GM21619 (cell line): ENCODE results near the gene SYNGR4.
A peak's percentile ranks its signal among the peaks of the same experiment; 100 is the strongest.
"Not testable (repeated sequence)": the region's sequence is repeated elsewhere in the genome, so short reads cannot be mapped to it uniquely, and the experiment has no call there.

Experiments
- ATAC-seq: cut with Tn5 transposase; IDR thresholded peaks from one replicate; pipeline ENCODE4 v1.9.1; 2021; ENCODE audit not compliant: unreplicated experiment

The SYNGR4 gene, protein sequence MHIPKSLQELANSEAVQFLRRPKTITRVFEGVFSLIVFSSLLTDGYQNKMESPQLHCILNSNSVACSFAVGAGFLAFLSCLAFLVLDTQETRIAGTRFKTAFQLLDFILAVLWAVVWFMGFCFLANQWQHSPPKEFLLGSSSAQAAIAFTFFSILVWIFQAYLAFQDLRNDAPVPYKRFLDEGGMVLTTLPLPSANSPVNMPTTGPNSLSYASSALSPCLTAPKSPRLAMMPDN

DNA sequence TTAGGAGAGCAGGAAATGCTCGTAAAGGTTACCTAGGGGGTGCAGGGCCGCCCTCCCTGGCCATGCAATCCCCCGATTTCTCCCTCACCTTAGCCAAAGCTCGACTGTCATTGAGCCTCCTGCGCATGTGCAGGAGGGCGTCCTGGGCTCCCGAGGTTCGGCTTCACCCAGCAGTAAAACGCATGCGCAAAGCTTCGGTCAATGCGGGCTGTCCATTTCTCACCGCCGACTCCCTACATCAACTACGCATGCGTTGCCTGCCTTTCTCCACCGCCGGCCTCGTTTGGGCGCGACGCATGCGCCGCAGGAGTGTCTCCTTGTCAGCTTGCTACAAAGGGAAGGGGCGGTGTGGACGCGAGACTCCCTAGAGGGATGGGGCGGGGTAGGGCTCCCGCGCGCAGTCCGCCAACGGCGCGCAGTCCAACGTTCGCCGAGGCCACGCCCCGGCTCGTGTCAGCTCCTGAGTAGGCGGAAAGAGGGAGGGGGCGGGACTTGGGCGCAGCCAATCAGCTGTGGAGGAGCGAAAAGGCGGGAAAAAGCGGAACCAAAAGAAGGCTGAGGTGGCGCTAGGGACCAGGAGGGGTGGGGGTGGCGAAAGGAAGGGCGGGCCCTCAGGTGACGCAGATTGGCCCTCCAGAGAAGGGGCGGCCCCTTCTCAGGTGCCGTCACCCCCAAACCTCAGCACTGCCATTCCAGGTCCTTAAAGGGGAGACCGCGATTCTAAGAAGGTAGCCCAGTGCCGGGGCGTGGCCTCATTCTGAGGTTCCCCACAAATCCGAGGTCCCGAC, at the start of gene SYNGR4, which contains the start of gene TMEM143:
Gene SYNGR4, plus strand, starts transcription at position 558 of the 788 bp plus-strand sequence. CDS start 1,476 bp downstream, outside the sequence.
Gene TMEM143, minus strand, starts transcription at position 131 of the 788 bp plus-strand sequence. Its CDS starts 20 bp downstream, at position 111.
- ATAC-seq, result peak; percentile 80

DNA sequence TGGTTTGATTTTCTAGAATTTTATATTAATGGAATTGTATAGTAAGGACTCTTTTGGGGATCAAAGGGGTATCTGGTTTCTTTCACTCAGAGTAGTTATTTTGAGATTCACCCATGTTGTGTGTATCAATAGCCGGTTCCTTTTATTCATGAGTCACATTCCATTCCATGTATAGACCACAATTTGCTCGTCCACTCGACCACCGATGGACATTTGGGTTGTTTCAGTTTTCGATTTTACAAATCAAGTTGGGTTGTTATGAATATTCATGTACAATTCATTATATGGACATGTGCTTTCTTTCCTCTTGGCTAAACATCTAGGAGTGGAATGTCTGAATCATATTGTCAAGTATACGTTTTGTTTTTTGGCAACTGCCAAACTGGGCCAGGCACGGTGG, 48.5 kb upstream of the SYNGR4 start:
- no peak for ATAC-seq

DNA sequence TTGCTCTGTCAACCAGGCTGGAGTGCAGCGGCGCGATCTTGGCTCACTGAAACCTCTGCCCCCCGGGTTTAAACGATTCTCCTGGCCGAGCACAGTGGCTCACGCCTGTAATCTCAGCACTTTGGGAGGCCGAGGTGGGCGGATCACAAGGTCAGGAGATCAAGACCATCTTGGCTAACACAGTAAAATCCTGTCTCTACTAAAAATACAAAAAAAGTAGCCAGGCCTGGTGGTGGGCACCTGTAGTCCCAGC, 46.5 kb upstream of the SYNGR4 start:
- not testable (repeated sequence) for ATAC-seq

DNA sequence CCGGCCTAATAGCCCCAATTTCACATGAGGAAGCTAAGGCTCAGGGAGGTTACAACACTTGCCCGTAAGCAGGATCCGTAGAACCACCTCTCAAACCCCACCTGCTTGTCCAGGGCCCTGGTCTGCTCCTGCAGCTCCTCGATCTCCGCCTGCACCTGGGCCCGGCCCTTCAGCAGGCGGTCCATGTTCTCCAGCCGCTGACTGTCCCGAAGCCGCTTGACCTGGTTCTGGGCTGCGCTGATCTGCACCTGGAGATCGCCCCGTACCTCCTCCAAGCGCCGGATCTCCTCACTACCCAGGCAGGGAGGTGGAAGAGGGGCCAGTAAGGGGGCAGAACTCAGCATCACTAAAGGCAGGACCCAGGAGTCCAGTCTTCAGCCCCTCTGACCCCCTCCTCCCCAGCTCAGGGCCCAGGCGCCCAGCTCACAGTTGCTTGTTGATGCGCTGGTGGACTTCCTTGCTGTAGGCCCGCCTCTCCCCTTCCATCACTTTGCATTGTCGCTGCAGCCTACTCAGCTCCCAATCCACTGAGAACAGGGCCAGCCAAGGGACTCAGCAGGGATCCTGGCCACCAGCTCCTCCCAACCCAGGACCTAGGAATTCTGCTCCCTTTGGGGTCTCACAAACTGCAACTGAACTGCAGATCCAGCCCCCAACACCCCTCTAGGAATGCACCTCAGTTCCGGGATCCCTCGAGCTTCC, 45.7 kb upstream of the SYNGR4 start:
- ATAC-seq, result no peak

DNA sequence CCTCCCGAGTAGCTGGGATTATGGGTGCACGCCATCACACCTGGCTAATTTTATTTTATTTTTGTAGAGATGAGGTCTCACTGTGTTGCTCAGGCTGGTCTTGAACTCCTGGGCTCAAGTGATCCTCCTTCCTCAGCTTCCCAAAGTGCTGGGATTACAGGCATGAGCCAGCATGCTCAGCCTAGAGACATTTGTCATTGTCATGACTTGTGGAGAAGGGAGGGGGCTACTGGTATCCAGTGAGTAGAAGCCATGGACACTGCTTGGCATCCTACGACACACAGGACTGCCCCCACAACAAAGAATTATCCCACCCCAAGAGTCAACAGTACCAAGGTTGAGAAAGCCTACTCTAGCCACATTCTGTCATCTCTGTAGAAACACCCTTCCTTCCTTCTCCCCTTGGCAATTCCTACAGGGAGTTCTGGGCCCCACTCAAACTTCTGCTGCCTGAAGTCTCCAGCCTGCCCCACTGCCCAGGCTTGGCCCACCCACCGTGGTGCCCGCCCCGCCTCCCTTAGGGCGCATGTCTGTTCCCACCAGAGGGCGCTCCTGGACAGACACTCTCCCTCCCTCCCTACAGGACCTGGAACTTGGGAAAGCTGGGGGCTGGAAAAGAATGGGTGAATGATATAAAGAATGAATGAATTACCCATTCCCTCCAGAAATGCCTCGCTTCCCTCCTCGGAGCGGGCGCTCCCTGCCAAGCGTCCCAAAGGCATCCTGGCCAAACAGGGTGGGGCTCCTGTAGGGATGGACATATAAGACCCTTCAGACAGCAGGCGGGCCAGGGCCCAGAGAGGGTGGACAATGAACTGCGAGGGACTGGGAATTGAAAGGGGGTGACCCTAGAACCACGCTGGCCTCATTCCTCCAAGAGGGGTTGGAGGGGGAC, 44.3 kb upstream of the SYNGR4 start:
- ATAC-seq, result no peak

DNA sequence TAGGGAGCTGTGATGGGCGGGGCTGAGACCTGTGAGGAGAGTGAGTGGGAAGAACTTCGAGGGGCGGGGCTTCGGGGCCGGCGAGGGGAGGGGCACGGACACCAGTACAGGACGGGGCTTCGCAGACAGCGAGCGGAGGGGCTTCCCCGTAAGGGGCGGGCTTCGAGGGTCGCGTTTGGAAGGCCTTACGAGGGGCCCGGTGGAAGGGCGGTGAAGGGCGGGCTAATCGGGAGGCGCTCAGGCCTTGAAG, 42.9 kb upstream of the SYNGR4 start:
- ATAC-seq, result peak; percentile 39

DNA sequence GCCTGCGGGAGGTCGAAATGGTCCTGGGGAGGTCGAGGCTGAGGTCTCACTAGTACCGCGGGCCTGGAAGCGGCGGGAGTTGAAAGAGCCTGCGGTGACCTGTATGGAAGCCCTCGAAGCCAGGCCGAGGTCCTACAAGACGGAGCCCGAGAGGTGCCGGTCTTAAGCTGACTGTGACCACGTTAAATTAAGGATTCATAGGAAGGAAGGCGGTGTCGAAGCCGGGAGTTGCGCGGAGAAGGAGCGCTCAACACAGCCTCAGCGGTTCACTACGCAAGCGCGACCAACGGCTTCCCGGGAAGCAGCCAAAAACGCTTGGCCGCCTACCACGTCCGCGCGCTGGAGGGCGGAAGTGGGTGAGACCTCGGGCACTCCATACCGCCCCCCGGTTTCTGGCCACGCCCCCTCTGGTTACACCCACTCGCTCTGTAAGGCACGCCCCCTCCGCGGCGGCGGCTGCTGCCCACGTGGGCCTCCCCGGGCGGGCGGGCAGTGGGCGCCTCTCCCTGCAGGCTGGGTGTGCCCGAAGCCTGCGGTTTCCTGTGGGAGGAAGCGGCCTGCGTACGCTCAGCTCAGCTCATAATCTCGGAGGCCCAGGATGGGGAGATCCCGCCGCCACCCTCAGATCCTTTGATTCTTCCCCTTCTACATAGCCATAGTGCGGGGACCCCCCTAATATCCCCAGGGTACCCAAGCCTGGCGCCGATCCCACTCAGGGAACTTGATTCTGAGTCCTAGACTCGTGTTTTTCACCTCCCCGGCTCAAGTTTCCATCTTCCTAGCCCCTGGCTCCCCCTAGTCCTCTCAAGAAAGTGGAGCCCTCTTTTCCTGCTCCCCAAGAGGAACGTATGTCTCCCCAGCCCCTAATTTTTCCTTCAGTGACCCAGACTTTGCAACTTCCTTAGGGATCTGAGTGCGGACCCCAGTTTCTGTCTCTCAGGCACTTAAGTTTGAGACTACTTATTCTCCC, 42.3 kb upstream of the SYNGR4 start:
- peak; percentile 57 for ATAC-seq

DNA sequence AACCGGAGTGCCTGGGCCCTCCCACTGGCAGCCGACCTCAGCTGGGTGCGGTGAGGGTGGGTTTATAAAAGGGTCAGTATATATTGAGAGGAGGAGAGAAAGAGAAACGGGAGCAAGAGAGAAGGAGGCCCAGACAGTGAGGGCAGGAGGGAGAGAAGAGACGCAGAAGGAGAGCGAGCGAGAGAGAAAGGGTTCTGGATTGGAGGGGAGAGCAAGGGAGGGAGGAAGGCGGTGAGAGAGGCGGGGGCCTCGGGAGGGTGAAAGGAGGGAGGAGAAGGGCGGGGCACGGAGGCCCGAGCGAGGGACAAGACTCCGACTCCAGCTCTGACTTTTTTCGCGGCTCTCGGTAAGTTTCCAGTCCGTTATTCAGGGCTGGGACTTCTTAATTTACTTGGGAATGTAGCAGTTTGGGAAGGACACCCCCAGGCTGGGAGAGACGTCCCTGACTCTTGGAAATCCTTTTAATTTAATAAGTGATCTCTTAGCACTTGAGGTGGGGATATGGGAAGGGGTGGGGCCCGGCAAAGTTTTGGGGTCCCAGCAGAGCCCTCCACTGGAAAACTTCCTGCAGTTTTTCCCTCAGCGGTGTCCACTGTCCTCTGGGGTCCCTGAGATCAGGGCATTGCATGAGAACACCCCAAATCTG, 38.8 kb upstream of the SYNGR4 start, which contains the start of gene EMP3:
Gene EMP3, plus strand, starts transcription at position 288 of the 646 bp plus-strand sequence. CDS start 1,293 bp downstream, outside the sequence.
- no peak for ATAC-seq

DNA sequence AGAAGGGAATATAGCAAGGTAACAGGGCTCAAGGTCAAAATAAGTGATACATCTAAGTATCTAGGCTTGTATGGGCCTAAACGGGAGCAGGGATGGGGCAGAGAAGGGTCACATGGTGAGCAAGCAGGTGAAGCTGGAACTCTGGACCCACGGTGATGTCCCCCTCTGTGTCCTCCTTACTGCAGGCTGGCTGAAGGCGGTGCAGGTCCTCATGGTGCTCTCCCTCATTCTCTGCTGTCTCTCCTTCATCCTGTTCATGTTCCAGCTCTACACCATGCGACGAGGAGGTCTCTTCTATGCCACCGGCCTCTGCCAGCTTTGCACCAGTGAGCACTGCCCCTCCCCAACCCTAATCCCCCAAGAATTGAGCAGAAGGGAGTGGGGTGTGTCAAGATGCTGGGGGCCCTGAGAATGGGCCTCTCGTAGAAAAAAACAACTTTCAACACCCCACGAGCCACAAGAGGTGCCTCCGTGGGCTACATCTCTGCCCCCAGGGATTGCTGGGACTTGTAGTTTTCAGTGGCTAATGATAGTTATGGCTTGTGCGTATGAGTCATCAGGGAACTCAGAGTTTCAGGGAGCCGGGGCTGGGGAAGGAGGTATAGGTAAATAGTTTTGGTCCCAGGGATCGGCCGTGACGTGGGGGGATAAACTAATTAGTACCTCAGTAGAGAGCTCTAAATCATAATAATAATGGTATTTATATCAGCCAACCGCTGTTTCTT, 34.8 kb upstream of the SYNGR4 start:
- ATAC-seq, result no peak

DNA sequence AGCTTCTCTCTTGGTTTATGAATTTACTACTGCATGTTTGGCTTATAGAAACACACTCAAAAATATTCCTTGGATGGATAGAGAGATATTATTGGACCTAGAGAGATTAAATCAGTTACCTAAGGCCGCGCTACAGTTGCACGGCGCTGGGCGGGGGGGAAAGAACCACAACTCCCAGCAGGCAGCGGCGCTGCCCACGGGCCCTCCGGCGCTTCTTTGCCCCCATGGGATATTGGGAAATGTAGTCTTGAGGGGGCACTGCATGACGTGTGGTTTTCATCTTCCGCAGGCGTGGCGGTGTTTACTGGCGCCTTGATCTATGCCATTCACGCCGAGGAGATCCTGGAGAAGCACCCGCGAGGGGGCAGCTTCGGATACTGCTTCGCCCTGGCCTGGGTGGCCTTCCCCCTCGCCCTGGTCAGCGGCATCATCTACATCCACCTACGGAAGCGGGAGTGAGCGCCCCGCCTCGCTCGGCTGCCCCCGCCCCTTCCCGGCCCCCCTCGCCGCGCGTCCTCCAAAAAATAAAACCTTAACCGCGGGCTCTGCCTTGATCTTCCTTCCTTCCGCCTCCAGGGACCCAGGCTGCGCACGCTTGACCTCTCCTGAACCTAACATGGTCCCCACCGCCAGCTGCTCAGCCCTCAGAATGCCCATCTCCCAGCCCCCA, 34.0 kb upstream of the SYNGR4 start:
- ATAC-seq, result peak; percentile 25

DNA sequence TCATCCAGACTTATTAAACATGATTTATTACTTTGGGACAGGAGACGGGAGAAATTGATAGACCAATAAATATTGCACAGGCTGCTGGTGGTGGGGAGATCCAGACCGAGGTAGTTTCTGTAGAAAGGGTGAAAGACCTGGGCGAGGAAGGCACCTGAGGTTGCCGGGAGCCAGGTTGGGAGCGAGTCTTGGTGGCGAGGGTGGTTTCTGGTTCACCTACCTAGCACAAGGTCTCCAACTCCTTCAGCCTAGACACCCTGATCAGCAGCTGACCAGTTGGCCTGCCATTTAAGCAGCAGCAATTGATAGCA, 31.9 kb upstream of the SYNGR4 start:
- ATAC-seq, result no peak

DNA sequence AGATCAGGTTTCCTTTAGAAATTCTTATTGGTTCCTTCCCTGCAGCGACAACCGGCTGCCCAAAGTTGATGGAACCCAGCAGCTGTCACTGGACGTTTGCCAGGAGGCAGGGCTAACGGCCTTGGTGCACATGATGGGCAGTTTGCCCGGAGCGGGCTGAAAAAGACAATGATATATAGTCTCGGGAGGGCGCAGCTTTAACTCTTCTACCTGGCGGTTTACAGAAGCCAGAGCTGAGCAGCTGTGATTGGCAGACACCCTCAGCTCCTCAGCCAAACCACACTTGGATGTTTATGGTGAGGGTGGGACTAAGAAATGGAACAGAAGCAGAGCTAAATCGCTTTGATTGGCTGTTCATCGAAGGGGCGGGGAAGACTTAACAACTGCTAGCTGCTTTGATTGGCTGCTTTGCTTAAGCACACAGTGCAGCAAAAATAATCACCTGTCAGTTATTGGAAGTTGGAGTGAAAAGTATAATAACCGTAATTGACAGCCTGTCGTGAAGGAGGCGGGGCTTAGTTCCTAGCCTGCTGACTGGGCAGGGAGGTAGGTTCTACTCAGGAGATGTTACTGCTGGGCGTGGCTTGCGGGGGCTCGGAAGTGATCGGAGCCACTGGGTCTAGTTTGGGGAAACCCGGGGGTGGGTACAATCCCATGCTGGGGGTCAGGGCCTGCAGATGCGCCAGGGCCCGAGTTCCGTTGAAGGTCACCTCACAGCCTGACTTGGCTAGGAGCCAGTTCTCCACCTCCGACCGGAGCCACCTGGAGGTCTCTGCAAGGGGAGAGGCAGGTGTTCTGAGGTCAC, 31.3 kb upstream of the SYNGR4 start:
- ATAC-seq, result peak; percentile 47

DNA sequence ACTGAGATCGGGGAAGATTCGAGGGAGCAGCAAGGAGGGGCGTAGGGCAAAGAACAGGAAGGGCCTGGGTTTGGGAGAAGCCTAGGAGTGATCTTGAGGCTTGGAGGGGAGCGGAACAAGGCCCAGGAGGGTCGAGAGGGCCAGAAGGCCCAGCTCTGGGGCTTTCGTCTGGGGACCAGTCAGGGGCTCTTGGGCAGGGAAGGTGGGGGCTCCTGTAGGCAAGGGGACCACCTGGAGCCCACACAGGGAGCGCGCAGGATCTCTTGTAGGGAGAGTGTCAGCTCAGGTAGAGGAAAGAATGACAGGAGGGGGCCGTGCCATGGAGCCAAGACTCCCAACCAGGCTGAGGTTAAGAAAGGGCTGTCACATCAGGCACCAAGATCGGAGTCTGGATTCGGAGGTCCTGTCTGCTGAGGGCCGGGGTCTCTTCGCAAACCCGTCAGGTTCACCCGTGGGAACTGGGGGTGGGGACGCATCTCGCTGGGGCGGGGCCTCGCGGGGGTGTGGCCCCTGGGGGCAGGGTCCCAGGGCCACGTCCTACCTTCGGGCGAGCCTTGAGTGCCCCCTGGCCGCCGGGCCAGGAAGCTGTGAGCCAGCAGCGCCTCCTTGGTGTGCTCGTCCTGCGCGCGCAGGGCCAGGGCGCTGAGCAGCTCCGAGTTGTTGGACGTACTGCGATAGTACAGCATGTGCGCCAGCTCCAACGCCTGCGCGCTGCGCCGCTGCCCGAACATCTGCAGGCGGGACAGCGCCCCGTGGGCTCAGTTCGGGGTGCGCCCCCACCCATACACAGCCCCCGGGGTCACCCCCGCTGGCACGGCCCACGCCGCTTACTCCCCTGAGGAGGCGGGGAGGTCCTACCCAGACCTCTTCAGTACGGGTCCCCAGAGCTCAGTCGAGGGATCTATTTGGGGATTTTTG, 30.4 kb upstream of the SYNGR4 start:
- peak; percentile 39 for ATAC-seq

DNA sequence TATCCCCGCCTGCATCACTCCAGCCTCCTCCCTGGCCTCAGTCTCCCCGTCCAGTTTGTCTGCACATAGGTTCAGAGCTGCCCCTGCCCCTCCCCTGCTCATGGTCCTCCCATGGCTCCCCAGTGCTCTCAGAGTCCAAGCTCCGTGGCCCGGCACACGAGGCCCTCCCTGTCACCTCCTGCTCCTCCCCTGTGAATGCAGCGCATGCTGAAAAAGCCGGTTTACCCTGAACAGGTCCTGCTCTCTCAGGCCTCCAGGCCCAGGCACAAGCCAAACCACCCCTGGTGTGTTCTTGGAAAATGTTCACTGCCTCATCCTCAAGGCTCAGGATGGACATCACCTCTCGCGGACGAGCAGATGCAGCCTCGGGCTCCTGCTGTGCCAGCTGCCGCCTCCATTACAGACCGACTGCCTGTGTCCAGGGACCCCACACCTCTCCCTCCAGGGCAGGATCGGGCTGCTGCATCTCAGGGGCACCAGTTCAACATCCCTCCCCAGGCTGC, 25.9 kb upstream of the SYNGR4 start:
- ATAC-seq, result no peak

DNA sequence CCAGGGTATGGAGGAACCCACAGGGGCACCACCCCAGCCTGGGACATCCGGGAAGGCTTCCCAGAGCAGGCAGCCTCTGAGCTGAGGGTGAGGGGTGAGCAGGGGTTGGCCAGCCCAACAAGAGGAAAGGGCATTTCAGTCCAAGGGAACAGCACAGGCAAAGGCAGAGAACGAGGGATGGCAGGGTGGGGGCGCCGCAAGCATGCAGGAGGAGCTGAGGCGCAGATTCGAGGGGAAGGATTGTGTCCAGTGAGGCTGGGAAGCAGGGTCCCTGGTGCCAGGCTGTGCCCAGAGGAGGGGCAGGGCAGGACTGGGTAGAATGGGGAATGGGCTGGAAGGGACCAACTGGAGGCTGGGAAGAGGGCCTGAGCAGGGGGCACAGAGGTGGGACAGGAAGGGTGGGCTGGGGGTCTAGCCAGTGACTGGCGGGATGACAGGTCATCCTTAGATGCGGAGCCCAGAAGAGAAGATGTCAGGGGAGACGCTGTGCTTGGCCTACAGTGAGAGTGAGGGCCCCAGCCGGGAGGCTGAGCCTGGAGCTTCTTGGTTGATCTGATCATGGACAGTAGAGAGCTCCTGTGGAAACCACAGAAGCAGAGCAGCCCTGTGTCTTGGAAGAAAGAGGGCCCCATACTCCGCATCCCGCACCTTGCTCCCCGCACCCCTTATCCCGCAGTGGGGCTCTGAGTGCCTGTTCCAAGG, 25.2 kb upstream of the SYNGR4 start:
- no peak for ATAC-seq

DNA sequence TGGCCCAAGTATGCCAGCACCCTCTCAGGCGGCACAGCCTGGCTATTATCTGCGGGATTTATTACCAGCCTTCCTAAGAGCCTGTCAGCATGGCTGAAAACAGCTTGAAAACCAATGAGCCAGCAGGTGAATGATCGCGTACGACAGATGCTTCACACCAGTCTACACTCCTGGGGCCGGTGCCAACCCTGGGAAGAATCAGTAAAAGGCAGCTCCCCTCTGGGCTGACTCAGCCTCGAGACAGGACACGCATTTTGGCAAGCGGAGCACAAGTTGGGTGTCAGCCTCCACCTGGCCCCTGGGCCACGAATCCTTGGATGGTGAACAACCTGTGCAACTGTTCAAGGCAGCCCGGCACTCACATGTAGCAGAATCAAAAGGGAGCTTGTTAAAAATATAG, 23.2 kb upstream of the SYNGR4 start:
- no peak for ATAC-seq
